ENCODE measurements around the gene ACTG2. TPM values are rescaled to one million over a fixed set of nuclear protein-coding genes. Genes with fewer than 3 reads are reported as not detected.

The ACTG2 gene
- total and polyA plus RNA-seq, 10 of the 15 experiments (the other 5 are each of a cell fraction or from before 2014, with no cell fraction given): 0.06 to 0.97 (median 0.12) TPM; not detected in 7

DNA sequence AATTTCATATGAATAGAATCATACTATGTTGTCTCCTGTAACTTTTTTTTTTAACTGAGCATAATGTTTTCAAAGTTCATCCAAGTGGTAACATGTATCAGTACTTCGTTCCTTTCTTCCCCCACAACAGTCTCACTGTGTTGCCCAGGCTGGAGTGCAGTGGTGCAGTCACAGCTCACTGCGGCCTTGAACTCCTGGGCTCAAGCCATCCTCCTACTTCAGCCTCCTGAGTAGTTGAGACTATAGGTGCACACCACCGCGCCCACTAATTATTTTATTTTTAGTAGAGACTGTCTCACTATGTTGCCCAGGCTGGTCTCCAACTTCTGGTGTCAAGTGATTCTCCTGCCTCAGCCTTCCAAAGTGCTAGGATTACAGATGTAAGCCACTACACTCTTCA is 68.5 kb downstream of the ACTG2 start:
- ChIA-PET CTCF (interaction anchor here (1.0 kb wide), 1 partner anchor 26 kb away, joined by 3 read pairs; no protein-coding TSS in a partner anchor), SMC1A (ENCODE audit: uncharacterized antibody, unreplicated experiment) (no interaction called here), POLR2A (no interaction called here), RAD21 (ENCODE audit: unreplicated experiment) (interaction anchor here (2.0 kb wide), 1 partner anchor 10 kb away, joined by 6 read pairs; no protein-coding TSS in a partner anchor)
- Histone ChIP-seq H3K4me3 (no peak overlapping the region), H4K20me1 (ENCODE audit: control insufficient read depth, insufficient read depth) (no peaks in the 10 kb centered on the region), H3K9ac (ENCODE audit: control insufficient read depth, insufficient read depth, low read length) (no peak overlapping the region), H3K9me3 (replicated peaks; ENCODE audit: control insufficient read depth, insufficient read depth, low read length) (peaks cover 5% of the 10 kb centered on the region; the same call in 2 of the 3 replicates), H2AFZ (ENCODE audit: control insufficient read depth, low read depth, low read length) (no peak overlapping the region), H3K4me1 (ENCODE audit: control insufficient read depth, insufficient read depth, low read length) (peaks cover 20% of the 10 kb centered on the region), H3K4me2 (ENCODE audit: control insufficient read depth, insufficient read depth) (no peak overlapping the region), H3K36me3 (ENCODE audit: control insufficient read depth in 2 of 2, insufficient read depth in 2 of 2, low read length in 1 of 2) (peaks cover 4 to 18% of the 10 kb centered on the region in 2 experiments), H3K27me3 (replicated peaks in 1 of 2; ENCODE audit: control insufficient read depth in 2 of 2, insufficient read depth in 2 of 2, low read length in 1 of 2) (no peaks in the 10 kb centered on the region), H3K79me2 (ENCODE audit: control insufficient read depth, insufficient read depth, low read length) (peaks cover 2% of the 10 kb centered on the region), H3K27ac (ENCODE audit: control insufficient read depth, insufficient read depth) (no peak overlapping the region)
- DNase-seq (ENCODE audit: low read depth, low spot score): no peak
- BruUV-seq (replicated peaks): no TSS peak
- no peak for ATAC-seq
- intact Hi-C loops (cut with micrococcal nuclease; ENCODE audit: unreplicated experiment) (no loop called here), in situ Hi-C loops (cut with MboI) (no loop called here)
- WGBS (ENCODE audit: insufficient coverage, insufficient replicate concordance, low lambda C conversion rate, missing lambda C conversion rate): 100% methylated on average over 4 of the region's 4 CpGs
- no peak for FAIRE-seq
- TF ChIP-seq CEBPB (IDR thresholded peaks at IDR 0.05; ENCODE audit: borderline replicate concordance in 1 of 2, low read depth in 2 of 2, low read length in 2 of 2): no peak
- TF ChIP-seq NFXL1 (IDR thresholded peaks at IDR 0.05; ENCODE audit: borderline replicate concordance): no peak
- TF ChIP-seq, protein P1, sequence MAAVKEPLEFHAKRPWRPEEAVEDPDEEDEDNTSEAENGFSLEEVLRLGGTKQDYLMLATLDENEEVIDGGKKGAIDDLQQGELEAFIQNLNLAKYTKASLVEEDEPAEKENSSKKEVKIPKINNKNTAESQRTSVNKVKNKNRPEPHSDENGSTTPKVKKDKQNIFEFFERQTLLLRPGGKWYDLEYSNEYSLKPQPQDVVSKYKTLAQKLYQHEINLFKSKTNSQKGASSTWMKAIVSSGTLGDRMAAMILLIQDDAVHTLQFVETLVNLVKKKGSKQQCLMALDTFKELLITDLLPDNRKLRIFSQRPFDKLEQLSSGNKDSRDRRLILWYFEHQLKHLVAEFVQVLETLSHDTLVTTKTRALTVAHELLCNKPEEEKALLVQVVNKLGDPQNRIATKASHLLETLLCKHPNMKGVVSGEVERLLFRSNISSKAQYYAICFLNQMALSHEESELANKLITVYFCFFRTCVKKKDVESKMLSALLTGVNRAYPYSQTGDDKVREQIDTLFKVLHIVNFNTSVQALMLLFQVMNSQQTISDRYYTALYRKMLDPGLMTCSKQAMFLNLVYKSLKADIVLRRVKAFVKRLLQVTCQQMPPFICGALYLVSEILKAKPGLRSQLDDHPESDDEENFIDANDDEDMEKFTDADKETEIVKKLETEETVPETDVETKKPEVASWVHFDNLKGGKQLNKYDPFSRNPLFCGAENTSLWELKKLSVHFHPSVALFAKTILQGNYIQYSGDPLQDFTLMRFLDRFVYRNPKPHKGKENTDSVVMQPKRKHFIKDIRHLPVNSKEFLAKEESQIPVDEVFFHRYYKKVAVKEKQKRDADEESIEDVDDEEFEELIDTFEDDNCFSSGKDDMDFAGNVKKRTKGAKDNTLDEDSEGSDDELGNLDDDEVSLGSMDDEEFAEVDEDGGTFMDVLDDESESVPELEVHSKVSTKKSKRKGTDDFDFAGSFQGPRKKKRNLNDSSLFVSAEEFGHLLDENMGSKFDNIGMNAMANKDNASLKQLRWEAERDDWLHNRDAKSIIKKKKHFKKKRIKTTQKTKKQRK (IDR thresholded peaks at IDR 0.05; ENCODE audit: low read depth, low read length): no peak
- TF ChIP-seq PML (IDR thresholded peaks at IDR 0.05; ENCODE audit: low read length): no peak
- TF ChIP-seq, protein P2, sequence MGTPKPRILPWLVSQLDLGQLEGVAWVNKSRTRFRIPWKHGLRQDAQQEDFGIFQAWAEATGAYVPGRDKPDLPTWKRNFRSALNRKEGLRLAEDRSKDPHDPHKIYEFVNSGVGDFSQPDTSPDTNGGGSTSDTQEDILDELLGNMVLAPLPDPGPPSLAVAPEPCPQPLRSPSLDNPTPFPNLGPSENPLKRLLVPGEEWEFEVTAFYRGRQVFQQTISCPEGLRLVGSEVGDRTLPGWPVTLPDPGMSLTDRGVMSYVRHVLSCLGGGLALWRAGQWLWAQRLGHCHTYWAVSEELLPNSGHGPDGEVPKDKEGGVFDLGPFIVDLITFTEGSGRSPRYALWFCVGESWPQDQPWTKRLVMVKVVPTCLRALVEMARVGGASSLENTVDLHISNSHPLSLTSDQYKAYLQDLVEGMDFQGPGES (IDR thresholded peaks at IDR 0.05): no peak
- TF ChIP-seq, protein P3, sequence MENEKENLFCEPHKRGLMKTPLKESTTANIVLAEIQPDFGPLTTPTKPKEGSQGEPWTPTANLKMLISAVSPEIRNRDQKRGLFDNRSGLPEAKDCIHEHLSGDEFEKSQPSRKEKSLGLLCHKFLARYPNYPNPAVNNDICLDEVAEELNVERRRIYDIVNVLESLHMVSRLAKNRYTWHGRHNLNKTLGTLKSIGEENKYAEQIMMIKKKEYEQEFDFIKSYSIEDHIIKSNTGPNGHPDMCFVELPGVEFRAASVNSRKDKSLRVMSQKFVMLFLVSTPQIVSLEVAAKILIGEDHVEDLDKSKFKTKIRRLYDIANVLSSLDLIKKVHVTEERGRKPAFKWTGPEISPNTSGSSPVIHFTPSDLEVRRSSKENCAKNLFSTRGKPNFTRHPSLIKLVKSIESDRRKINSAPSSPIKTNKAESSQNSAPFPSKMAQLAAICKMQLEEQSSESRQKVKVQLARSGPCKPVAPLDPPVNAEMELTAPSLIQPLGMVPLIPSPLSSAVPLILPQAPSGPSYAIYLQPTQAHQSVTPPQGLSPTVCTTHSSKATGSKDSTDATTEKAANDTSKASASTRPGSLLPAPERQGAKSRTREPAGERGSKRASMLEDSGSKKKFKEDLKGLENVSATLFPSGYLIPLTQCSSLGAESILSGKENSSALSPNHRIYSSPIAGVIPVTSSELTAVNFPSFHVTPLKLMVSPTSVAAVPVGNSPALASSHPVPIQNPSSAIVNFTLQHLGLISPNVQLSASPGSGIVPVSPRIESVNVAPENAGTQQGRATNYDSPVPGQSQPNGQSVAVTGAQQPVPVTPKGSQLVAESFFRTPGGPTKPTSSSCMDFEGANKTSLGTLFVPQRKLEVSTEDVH (IDR thresholded peaks at IDR 0.05; ENCODE audit: low read depth, partially characterized antibody): no peak
- TF ChIP-seq RCOR1 (conservative IDR thresholded peaks at IDR 0.05; ENCODE audit: low read depth, low read length): no peak
- no peak for TF ChIP-seq NBN (IDR thresholded peaks at IDR 0.05)
- TF ChIP-seq JUND (IDR thresholded peaks at IDR 0.05; ENCODE audit: low read depth, low read length): no peak
- TF ChIP-seq, protein P4, sequence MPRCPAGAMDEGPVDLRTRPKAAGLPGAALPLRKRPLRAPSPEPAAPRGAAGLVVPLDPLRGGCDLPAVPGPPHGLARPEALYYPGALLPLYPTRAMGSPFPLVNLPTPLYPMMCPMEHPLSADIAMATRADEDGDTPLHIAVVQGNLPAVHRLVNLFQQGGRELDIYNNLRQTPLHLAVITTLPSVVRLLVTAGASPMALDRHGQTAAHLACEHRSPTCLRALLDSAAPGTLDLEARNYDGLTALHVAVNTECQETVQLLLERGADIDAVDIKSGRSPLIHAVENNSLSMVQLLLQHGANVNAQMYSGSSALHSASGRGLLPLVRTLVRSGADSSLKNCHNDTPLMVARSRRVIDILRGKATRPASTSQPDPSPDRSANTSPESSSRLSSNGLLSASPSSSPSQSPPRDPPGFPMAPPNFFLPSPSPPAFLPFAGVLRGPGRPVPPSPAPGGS (IDR thresholded peaks at IDR 0.05; ENCODE audit: borderline replicate concordance, insufficient read depth, low read depth, low read length, poor library complexity, severe bottlenecking): no peak
- no peak for TF ChIP-seq ZZZ3 (IDR thresholded peaks at IDR 0.05; ENCODE audit: control insufficient read depth, insufficient read length, low read depth)
- TF ChIP-seq RELA (IDR thresholded peaks at IDR 0.05; ENCODE audit: borderline replicate concordance, partially characterized antibody): no peak
- TF ChIP-seq POLR2AphosphoS2 (IDR thresholded peaks at IDR 0.05; ENCODE audit: low read depth, low read length): no peak
- TF ChIP-seq, protein P5, sequence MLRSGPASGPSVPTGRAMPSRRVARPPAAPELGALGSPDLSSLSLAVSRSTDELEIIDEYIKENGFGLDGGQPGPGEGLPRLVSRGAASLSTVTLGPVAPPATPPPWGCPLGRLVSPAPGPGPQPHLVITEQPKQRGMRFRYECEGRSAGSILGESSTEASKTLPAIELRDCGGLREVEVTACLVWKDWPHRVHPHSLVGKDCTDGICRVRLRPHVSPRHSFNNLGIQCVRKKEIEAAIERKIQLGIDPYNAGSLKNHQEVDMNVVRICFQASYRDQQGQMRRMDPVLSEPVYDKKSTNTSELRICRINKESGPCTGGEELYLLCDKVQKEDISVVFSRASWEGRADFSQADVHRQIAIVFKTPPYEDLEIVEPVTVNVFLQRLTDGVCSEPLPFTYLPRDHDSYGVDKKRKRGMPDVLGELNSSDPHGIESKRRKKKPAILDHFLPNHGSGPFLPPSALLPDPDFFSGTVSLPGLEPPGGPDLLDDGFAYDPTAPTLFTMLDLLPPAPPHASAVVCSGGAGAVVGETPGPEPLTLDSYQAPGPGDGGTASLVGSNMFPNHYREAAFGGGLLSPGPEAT (IDR thresholded peaks at IDR 0.05; ENCODE audit: low read depth): no peak
